HEK293T (cell line): ENCODE data around the gene HIBCH.

Source experiments
- BHLHE40 ChIP-seq: fragments of 450-650 bp; IDR thresholded peaks from 2 replicates; pipeline ENCODE4 v1.6.1; 2016; ENCODE audit warnings: mild to moderate bottlenecking, moderate library complexity, borderline replicate concordance
- FOXA1 ChIP-seq: fragments of 450-650 bp; IDR thresholded peaks from 2 replicates; pipeline ENCODE4 v1.6.1; 2016; ENCODE audit warnings: mild to moderate bottlenecking
- FOXK2 ChIP-seq: fragments of 450-650 bp; IDR thresholded peaks from 2 replicates; pipeline ENCODE4 v1.6.1; 2016; ENCODE audit warnings: mild to moderate bottlenecking
- L3MBTL2 ChIP-seq: fragments of 450-650 bp; conservative IDR thresholded peaks from 2 replicates; pipeline ENCODE4 v1.6.1; 2016; ENCODE audit warnings: mild to moderate bottlenecking
- LEF1 ChIP-seq: fragments of 450-650 bp; IDR thresholded peaks from 2 replicates; pipeline ENCODE4 v1.6.1; 2017; ENCODE audit warnings: mild to moderate bottlenecking, borderline replicate concordance
- SP1 ChIP-seq: fragments of 450-650 bp; IDR thresholded peaks from 2 replicates; pipeline ENCODE4 v1.6.1; 2017
- SUZ12 ChIP-seq: fragments of 450-650 bp; IDR thresholded peaks from 2 replicates; pipeline ENCODE4 v1.6.1; 2016; ENCODE audit warnings: mild to moderate bottlenecking
- ZNF384 ChIP-seq: fragments of 450-650 bp; IDR thresholded peaks from 2 replicates; pipeline ENCODE4 v1.6.1; 2016

- no peak for TF ChIP-seq SP1
- no peak for TF ChIP-seq BHLHE40
- TF ChIP-seq FOXA1 = no peak
- no peak for TF ChIP-seq SUZ12
- TF ChIP-seq FOXK2 = no peak
- TF ChIP-seq LEF1 = no peak
- no peak for TF ChIP-seq ZNF384
- TF ChIP-seq L3MBTL2 = no peak
These were observed 40.9 kb upstream of the HIBCH start for GRCh38 chr2:190360561-190360960.
